Endothelial cell of umbilical vein (primary cell): ENCODE results near the gene C2orf69. TPM values are rescaled to one million over a fixed set of nuclear protein-coding genes. Genes with fewer than 3 reads are reported as not detected.

ENCODE experiments used
- BruUV-seq: library from RNA; stranded (reverse); fragments of 400-500 nt; replicated peaks from 2 replicates; lab custom pipeline; 2021; lab: Mats Ljungman, UMichigan
- CTCF ChIA-PET: fragments of 300-600, 350-600 bp; sonication (Branson Sonifier 250); formaldehyde crosslinking; loops from one replicate; lab custom pipeline; 2021; ENCODE audit warnings: antibody characterized with exemption, inconsistent platforms; lab: Charles Lee
- POLR2A ChIA-PET: fragments of 300-600, 350-600 bp; sonication (Branson Sonifier 250); formaldehyde crosslinking; loops from one replicate; lab custom pipeline; 2021; ENCODE audit warnings: antibody characterized with exemption, inconsistent platforms; lab: Charles Lee
- DNase-seq: peaks from one replicate; pipeline ENCODE4 v3.0.0-alpha.2; 2011; ENCODE audit warnings: low read depth, low spot score
- FAIRE-seq: peaks from 2 replicates; lab custom pipeline; 2011; peaks lifted over from hg19 to GRCh38; lab: Jason Lieb, UNC
- H2AFZ ChIP-seq: 2 replicates; pipeline ENCODE4 v1.6.0; 2012; ENCODE audit warnings: low read depth, low read length, control low read depth, inconsistent platforms
- H3K27ac ChIP-seq: 2 replicates; pipeline ENCODE4 v1.5.1; 2011; ENCODE audit warnings: low read depth, mild to moderate bottlenecking, control low read depth, low read length, moderate library complexity; ENCODE audit not compliant: insufficient read depth
- H3K27me3 ChIP-seq, 2 experiments: 2 replicates each; pipeline versions ENCODE4 v1.6.0 to v1.6.1; 2011; ENCODE audit warnings: low read length in 2 of 2, mixed read lengths in 1 of 2; ENCODE audit not compliant: control insufficient read depth in 2 of 2, insufficient read depth in 2 of 2
- H3K36me3 ChIP-seq, 2 experiments: 2 replicates in 1 of 2; 3 replicates in 1 of 2; pipeline ENCODE4 v1.5.1; 2011; ENCODE audit warnings: low read length in 2 of 2, mild to moderate bottlenecking in 1 of 2, moderate library complexity in 1 of 2; ENCODE audit not compliant: control insufficient read depth in 2 of 2, insufficient read depth in 2 of 2; ENCODE audit errors: extremely low read depth in 1 of 2
- H3K4me1 ChIP-seq: 3 replicates; pipeline ENCODE4 v1.5.1; 2011; ENCODE audit warnings: mild to moderate bottlenecking, low read length; ENCODE audit not compliant: control insufficient read depth, insufficient read depth; ENCODE audit errors: extremely low read depth
- H3K4me2 ChIP-seq: 2 replicates; pipeline ENCODE4 v1.6.1; 2011; ENCODE audit warnings: low read length, control low read depth, mixed read lengths; ENCODE audit not compliant: insufficient read depth
- H3K4me3 ChIP-seq, 3 experiments: fragments of 200-600 bp in 1 of 3; sonication (generic), shearing (Covaris generic) in 1 of 3; replicated peaks in 1 of 3; 2 replicates each; pipeline ENCODE4 v1.5.1; 2011 to 2016; ENCODE audit warnings: control low read depth in 3 of 3, low read length in 3 of 3, mild to moderate bottlenecking in 2 of 3, inconsistent platforms in 1 of 3, low read depth in 1 of 3, moderate library complexity in 1 of 3; ENCODE audit not compliant: insufficient read depth in 1 of 3
- H3K79me2 ChIP-seq: 2 replicates; pipeline ENCODE4 v1.6.0; 2012; ENCODE audit warnings: low read length, inconsistent platforms; ENCODE audit not compliant: control insufficient read depth, insufficient read depth
- H3K9ac ChIP-seq: replicated peaks from 2 replicates; pipeline ENCODE3; 2011; ENCODE audit warnings: low read length, control low read depth; ENCODE audit not compliant: insufficient read depth; ENCODE audit errors: extremely low read depth
- H3K9me1 ChIP-seq: replicated peaks from 3 replicates; pipeline ENCODE4 v1.6.0; 2011; ENCODE audit warnings: mild to moderate bottlenecking, low read length; ENCODE audit not compliant: control insufficient read depth, insufficient read depth; ENCODE audit errors: extremely low read depth
- H3K9me3 ChIP-seq: replicated peaks from 2 replicates; pipeline ENCODE4 v1.5.1; 2012; ENCODE audit warnings: low read length, inconsistent platforms; ENCODE audit not compliant: control insufficient read depth, insufficient read depth
- H4K20me1 ChIP-seq: replicated peaks from 2 replicates; pipeline ENCODE3; 2011; ENCODE audit warnings: mild to moderate bottlenecking, low read length; ENCODE audit not compliant: control insufficient read depth, insufficient read depth; ENCODE audit errors: extremely low read depth
- EZH2 ChIP-seq: IDR thresholded peaks from 2 replicates; pipeline ENCODE4 v1.6.1; 2012; ENCODE audit warnings: borderline replicate concordance, low read depth, mild to moderate bottlenecking, moderate library complexity, low read length, inconsistent platforms; ENCODE audit not compliant: severe bottlenecking
- FOS ChIP-seq: IDR thresholded peaks from 2 replicates; pipeline ENCODE4 v1.6.1; 2011; ENCODE audit warnings: mild to moderate bottlenecking, low read length, moderate library complexity, borderline replicate concordance; ENCODE audit not compliant: insufficient read depth
- GATA2 ChIP-seq: IDR thresholded peaks from 2 replicates; pipeline ENCODE4 v1.7.0; 2011; ENCODE audit warnings: low read depth, mild to moderate bottlenecking, moderate library complexity, mixed read lengths, low read length; ENCODE audit not compliant: insufficient read length, insufficient read depth
- JUN ChIP-seq: IDR thresholded peaks from 2 replicates; pipeline ENCODE4 v1.6.1; 2011; ENCODE audit warnings: borderline replicate concordance, low read depth; ENCODE audit not compliant: insufficient read length, insufficient read depth
- MYC ChIP-seq: IDR thresholded peaks from one replicate; pipeline ENCODE4 v1.6.1; 2011; ENCODE audit warnings: mild to moderate bottlenecking, low read depth, low read length
- POLR2A ChIP-seq: IDR thresholded peaks from 2 replicates; pipeline ENCODE4 v1.6.1; 2012; ENCODE audit warnings: low read depth, mild to moderate bottlenecking, control low read depth, low read length
- POLR2AphosphoS5 ChIP-seq: IDR thresholded peaks from 2 replicates; pipeline ENCODE4 v1.6.1; 2012; ENCODE audit warnings: low read depth, mild to moderate bottlenecking, control low read depth, low read length, moderate library complexity; ENCODE audit not compliant: insufficient read depth
- dilution Hi-C: fragments of 300-500 bp; cut with MboI; formaldehyde crosslinking; loops from one replicate; pipeline ENCODE4 v1.15.0; 2019; ENCODE audit warnings: low sequenced_read_pairs; ENCODE audit not compliant: extremely low pct_ligation_motif_present
- intact Hi-C: fragments of 100-400 bp; cut with micrococcal nuclease; formaldehyde crosslinking; loops from one replicate; pipeline ENCODE4 v1.10.0; 2022
- polyA plus RNA-seq, 4 experiments: library from polyadenylated mRNA; depleted of rRNA in 3 of 4; stranded (reverse) in 3 of 4; unstranded in 1 of 4; fragments of >200 nt; gene quantifications; 2 replicates each; pipeline versions ENCODE4 v1.2.1 to v1.2.3, GENCODE V29; 2011 to 2012; ENCODE audit warnings: missing spikeins in 1 of 4
- total RNA-seq: library from RNA; stranded (reverse); gene quantifications from 2 replicates; pipeline ENCODE4 v1.2.3, GENCODE V29; 2021
- TF ChIP-seq, protein P1 (sequence below), 2 donors: IDR thresholded peaks; 1 replicate in 1 of 2; 2 replicates in 1 of 2; pipeline ENCODE4 v1.5.1; 2011; ENCODE audit warnings: low read length in 2 of 2, mild to moderate bottlenecking in 2 of 2, moderate library complexity in 2 of 2, control low read depth in 1 of 2, inconsistent platforms in 1 of 2, low read depth in 1 of 2; ENCODE audit not compliant: insufficient read depth in 1 of 2; ENCODE audit errors: extremely low read depth in 1 of 2
- TF ChIP-seq, protein P2 (sequence below): IDR thresholded peaks from 2 replicates; pipeline ENCODE4 v1.6.1; 2011; ENCODE audit not compliant: insufficient read depth, insufficient read length

Gene C2orf69
- total and polyA plus RNA-seq, 2 donors (not counting 3 experiments of a cell fraction or from before 2014, with no cell fraction given): 1.7 to 12.9 TPM

GRCh38 chr2:199955007-199955338 lies 43.9 kb downstream of the C2orf69 start:
- Histone ChIP-seq H3K4me3 (peak overlapping the region; percentile 93 to 99 (median 99)), H3K9ac (peak overlapping the region; percentile 85), H3K9me3 (no peaks in the 10 kb centered on the region), H4K20me1 (no peaks in the 10 kb centered on the region), H3K27me3 (no peaks in the 10 kb centered on the region), H2AFZ (peak overlapping the region; percentile 98), H3K27ac (peak overlapping the region; percentile 73), H3K9me1 (no peaks in the 10 kb centered on the region), H3K4me2 (peak overlapping the region; percentile 97), H3K4me1 (peaks cover 18% of the 10 kb centered on the region), H3K79me2 (peaks cover 69% of the 10 kb centered on the region), H3K36me3 (peaks cover 4% of the 10 kb centered on the region in 2 experiments)
- no peak for DNase-seq
- FAIRE-seq: no peak
- dilution Hi-C loops: no loop called here
- TSS peak; percentile 80 for BruUV-seq
- intact Hi-C loops: loop anchor here (1.0 kb wide), 1 partner anchor 44 kb away; the partner anchor contains the start of gene C2orf69
- TF ChIP-seq, protein P1, sequence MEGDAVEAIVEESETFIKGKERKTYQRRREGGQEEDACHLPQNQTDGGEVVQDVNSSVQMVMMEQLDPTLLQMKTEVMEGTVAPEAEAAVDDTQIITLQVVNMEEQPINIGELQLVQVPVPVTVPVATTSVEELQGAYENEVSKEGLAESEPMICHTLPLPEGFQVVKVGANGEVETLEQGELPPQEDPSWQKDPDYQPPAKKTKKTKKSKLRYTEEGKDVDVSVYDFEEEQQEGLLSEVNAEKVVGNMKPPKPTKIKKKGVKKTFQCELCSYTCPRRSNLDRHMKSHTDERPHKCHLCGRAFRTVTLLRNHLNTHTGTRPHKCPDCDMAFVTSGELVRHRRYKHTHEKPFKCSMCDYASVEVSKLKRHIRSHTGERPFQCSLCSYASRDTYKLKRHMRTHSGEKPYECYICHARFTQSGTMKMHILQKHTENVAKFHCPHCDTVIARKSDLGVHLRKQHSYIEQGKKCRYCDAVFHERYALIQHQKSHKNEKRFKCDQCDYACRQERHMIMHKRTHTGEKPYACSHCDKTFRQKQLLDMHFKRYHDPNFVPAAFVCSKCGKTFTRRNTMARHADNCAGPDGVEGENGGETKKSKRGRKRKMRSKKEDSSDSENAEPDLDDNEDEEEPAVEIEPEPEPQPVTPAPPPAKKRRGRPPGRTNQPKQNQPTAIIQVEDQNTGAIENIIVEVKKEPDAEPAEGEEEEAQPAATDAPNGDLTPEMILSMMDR (IDR thresholded peaks at IDR 0.05; ENCODE audit: extremely low read depth in 1 of 2, insufficient read depth in 1 of 2, low read depth in 1 of 2, low read length in 2 of 2): no peak
- no peak for TF ChIP-seq JUN
- TF ChIP-seq MYC: no peak
- TF ChIP-seq, protein P2, sequence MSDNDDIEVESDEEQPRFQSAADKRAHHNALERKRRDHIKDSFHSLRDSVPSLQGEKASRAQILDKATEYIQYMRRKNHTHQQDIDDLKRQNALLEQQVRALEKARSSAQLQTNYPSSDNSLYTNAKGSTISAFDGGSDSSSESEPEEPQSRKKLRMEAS: no peak
- no peak for TF ChIP-seq POLR2AphosphoS5
- TF ChIP-seq POLR2A: no peak
- no peak for TF ChIP-seq FOS
- TF ChIP-seq EZH2: no peak
- no peak for TF ChIP-seq GATA2
- ChIA-PET CTCF (no interaction called here), POLR2A (no interaction called here)
